ENCODE results near the gene MASP1.

MASP1 gene

DNA sequence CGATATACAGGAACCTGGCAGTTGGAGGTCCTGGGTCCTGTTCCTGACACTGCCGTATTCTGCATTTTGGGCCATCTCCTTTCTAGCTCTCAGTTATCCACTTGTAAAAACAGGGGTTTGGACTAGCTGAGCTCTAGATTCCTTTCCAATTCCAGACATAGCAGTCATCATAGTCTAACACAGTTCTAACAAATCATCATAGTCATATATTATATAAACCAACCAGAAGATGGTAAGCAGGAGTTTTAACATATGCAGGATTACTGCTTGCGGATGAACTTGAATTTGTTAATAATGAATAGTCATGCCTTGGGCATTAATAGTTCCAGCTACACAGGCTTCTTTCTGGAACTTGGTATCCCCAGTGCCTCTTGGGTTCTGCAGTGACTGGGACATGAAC is 26.6 kb downstream of the MASP1 start:
- H3K27ac ChIP-seq: no peak overlapping the region
- no peak for TF ChIP-seq ZFX (IDR thresholded peaks at IDR 0.05)
- TF ChIP-seq, protein P1, sequence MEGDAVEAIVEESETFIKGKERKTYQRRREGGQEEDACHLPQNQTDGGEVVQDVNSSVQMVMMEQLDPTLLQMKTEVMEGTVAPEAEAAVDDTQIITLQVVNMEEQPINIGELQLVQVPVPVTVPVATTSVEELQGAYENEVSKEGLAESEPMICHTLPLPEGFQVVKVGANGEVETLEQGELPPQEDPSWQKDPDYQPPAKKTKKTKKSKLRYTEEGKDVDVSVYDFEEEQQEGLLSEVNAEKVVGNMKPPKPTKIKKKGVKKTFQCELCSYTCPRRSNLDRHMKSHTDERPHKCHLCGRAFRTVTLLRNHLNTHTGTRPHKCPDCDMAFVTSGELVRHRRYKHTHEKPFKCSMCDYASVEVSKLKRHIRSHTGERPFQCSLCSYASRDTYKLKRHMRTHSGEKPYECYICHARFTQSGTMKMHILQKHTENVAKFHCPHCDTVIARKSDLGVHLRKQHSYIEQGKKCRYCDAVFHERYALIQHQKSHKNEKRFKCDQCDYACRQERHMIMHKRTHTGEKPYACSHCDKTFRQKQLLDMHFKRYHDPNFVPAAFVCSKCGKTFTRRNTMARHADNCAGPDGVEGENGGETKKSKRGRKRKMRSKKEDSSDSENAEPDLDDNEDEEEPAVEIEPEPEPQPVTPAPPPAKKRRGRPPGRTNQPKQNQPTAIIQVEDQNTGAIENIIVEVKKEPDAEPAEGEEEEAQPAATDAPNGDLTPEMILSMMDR (conservative IDR thresholded peaks at IDR 0.05): no peak

DNA sequence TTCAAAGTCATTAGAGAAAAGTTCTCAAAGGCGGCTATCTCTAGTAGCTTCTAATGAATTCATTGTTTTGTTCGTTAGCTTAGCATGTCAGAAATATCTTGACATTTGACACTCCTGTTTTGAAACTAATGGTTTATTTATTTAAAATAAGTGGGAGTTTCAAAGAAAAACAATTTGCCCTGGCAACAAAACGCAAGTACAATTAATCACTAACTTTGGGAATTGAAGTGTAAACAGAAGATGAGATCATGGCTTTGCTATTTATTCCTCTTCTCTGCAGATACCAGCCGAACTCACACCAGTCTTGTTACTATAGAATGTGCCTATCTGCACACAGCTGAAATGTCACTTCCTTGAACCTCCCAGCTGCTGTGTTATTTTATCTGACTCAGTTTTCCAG is 27.5 kb downstream of the MASP1 start:
- no peak for TF ChIP-seq ZFX (IDR thresholded peaks at IDR 0.05)
- TF ChIP-seq, protein P1 (conservative IDR thresholded peaks at IDR 0.05): no peak
- H3K27ac ChIP-seq: no peak overlapping the region

DNA sequence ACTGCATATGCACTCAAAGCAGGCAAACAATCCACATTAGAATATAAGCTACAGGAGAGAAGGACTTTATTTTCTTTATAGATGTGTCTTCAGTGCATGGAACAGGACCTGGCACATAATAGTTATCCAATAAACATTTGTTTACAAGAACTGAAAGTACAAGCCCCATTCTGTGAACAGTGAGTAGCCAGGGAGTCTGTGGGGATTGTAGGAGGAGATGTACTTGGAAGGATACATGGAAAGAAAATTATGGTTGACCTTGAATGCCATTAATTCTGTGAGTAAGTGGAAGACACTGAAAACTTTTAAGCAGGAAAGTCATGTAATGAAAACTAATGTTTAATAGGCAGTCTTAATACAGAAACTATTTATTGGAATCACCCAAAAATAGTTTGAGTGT is 28.3 kb downstream of the MASP1 start:
- no peak for TF ChIP-seq ZFX (IDR thresholded peaks at IDR 0.05)
- TF ChIP-seq, protein P1 (conservative IDR thresholded peaks at IDR 0.05): no peak
- H3K27ac ChIP-seq: no peak overlapping the region

DNA sequence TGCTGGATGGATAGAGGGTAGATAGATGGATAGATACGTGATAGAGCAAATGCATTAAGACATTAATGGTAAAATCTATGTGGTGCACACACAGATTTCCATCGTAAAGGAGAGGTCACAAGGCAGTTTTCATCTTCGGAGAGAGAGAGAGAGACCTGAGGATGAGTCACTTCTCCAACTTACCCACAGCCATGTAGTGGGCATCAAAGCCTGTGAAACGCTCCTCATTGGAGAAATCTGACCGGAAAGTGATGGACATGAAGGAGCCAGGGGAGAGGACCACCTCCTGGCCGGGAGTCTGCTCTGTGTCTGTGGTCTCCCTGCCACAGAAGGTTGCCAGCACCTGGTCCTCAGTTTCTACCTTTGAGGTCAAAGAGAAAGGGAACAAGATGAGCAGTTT is 29.2 kb downstream of the MASP1 start:
- TF ChIP-seq, protein P1 (conservative IDR thresholded peaks at IDR 0.05): no peak
- TF ChIP-seq ZFX (IDR thresholded peaks at IDR 0.05): no peak
- H3K27ac ChIP-seq: no peak overlapping the region

DNA sequence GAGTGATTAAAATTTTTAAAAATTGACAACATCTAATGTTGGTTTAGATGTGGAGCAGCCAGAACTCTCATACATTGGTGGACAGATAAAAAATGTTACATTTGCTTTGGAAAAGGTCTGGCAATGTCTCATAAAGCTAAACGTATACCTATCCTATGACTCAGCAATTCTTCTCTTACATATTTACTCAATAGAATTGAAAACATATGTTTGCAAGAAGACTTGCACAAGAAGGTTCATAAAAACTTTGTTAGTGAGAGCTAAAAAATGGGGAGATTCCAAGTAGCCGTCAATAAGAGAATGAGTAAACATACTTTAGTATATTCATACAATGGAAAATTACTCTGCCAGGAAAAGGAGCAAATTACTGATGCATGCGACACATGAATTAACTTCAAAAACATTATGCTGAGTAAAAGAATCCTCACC is 30.0 kb downstream of the MASP1 start:
- no peak overlapping the region for H3K27ac ChIP-seq

DNA sequence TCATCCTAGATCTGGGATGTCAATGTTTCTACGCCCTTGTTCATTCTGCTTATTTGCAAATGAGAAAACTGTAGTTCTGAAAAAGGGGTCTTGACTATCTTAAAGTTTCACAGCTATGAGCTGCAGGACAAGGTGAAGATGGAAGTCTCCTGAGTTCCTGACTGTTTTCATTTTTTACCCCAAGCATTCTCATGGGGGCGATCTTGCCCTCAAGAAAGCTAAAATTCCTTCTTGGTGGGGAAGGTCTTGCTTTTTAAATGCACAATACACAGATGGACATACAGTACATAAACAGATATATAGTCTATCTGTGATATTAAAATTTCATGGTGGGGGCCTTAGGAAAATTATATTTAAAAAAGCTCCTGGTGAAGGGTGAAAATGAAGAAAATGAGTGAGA is 32.4 kb downstream of the MASP1 start:
- TF ChIP-seq, protein P1 (conservative IDR thresholded peaks at IDR 0.05): no peak
- TF ChIP-seq ZFX (IDR thresholded peaks at IDR 0.05): no peak

More for the DNA sequence above, 30.0 kb downstream of the MASP1 start:
- TF ChIP-seq, protein P1 (conservative IDR thresholded peaks at IDR 0.05): no peak
- no peak for TF ChIP-seq ZFX (IDR thresholded peaks at IDR 0.05)

DNA sequence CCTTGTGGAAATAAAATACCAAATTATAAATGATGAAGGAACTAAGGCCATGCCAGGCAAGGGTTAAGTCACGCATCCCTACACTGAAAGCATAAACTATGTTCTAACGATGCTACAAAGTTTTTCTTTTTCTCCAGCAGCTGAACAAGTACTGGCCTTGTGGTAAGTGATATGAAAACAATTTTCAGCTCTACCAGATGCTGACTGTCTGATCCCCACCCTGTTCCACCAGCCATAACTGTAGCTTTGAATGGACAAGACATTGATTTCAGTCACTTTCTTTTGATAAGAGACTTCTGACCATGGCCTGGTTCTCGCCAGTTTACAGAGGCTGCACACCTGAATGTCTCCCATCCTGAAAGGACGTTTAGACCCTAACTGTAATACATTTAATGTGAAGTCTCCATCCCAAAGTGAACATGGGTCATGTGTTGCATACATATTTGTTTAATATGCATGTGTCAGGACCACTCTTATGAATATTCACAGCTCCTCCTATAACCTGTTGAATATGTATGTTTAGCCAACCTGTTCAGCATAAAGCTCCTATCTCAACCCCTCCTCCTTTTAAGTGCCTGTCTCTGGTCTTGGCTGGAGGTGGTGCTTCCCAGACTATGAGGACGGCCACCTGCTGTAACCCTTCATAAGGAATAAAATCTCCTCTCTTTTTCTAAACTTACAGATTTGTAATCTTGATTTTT is 33.4 kb downstream of the MASP1 start:
- TF ChIP-seq ZFX (IDR thresholded peaks at IDR 0.05): no peak
- TF ChIP-seq, protein P1 (conservative IDR thresholded peaks at IDR 0.05): no peak

More for the DNA sequence above, 32.4 kb downstream of the MASP1 start:
- no peak overlapping the region for H3K27ac ChIP-seq

More for the DNA sequence above, 33.4 kb downstream of the MASP1 start:
- H3K27ac ChIP-seq: no peak overlapping the region

All from C4-2B (cell line).